Activated CD8-positive, alpha-beta T cell treated with anti-CD3 and anti-CD28 coated beads for 36 hours (primary cell): Measurements from ENCODE around the gene MIS18A. TPM values are rescaled to one million over a fixed set of nuclear protein-coding genes. Genes with fewer than 3 reads are reported as not detected.

Experiments
- ATAC-seq: fragments of 200-7000 bp; cut with Tn5 transposase; one replicate; pipeline ENCODE4 v1.10.0; 2021; ENCODE audit warnings: mild to moderate bottlenecking, moderate library complexity
- CTCF ChIA-PET: fragments of 350-600 bp; sonication (Branson Sonifier 250); formaldehyde crosslinking; loops from one replicate; lab custom pipeline; 2021; ENCODE audit warnings: antibody characterized with exemption; lab: Charles Lee
- POLR2A ChIA-PET: fragments of 350-600 bp; sonication (Branson Sonifier 250); formaldehyde crosslinking; loops from one replicate; lab custom pipeline; 2021; ENCODE audit warnings: antibody characterized with exemption; lab: Charles Lee
- DNase-seq: peaks from one replicate; pipeline ENCODE4 v3.0.0-alpha.2; 2020
- H3K27ac Mint-ChIP-seq: one replicate; pipeline ENCODE4 v1.8.0; 2021; ENCODE audit warnings: mild to moderate bottlenecking, mixed read lengths
- H3K27me3 Mint-ChIP-seq: one replicate; pipeline ENCODE4 v1.8.0; 2021; ENCODE audit warnings: mixed read lengths
- H3K36me3 Mint-ChIP-seq: one replicate; pipeline ENCODE4 v1.8.0; 2021; ENCODE audit warnings: low read depth, mixed read lengths
- H3K4me1 Mint-ChIP-seq: one replicate; pipeline ENCODE4 v1.8.0; 2021; ENCODE audit warnings: low read depth, mixed read lengths
- H3K4me3 Mint-ChIP-seq: one replicate; pipeline ENCODE4 v1.8.0; 2021; ENCODE audit warnings: mild to moderate bottlenecking, moderate library complexity, mixed read lengths
- H3K9me3 Mint-ChIP-seq: one replicate; pipeline ENCODE4 v1.8.0; 2021; ENCODE audit warnings: mixed read lengths
- intact Hi-C: fragments of 100-400 bp; cut with micrococcal nuclease; formaldehyde crosslinking; loops from one replicate; pipeline ENCODE4 v1.10.0; 2022
- total RNA-seq, 2 experiments: library from RNA; stranded (reverse); gene quantifications; one replicate each; pipeline ENCODE4 v1.2.3, GENCODE V29; 2021
- TF ChIP-seq, protein P1 (sequence below): fragments of 200-600 bp; IDR thresholded peaks from one replicate; pipeline ENCODE4 v1.8.0; 2022; ENCODE audit warnings: antibody characterized with exemption, mild to moderate bottlenecking

The MIS18A gene
- total RNA-seq, 2 experiments from 2014 or later, result 34.6 to 35.1 TPM

DNA sequence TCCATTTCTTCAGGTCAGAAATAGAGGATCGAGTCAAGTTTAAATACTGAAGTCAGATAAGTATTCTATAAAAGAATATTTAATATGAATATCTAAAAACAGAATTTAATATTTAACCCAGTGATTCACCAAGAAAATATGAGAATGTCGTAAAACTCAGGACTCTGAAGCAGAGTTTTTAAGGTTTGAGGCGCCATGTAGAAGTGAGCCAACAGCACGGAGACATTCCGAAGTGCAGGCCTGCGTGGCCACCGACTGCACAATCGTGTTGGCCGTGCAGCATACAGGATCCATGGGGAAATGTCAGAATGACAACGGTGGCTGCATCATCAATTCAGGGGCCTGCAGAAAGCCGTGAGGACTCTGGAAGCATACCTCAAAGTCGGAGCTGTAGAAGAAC is 43.3 kb upstream of the MIS18A start:
- ChIA-PET POLR2A (interaction anchor here (0.8 to 1.2 kb wide), 2 partner anchors 11 to 70 kb away, joined by 3 read pairs; partner anchors contain the start of gene URB1), CTCF (no interaction called here)
- TF ChIP-seq, protein P1, sequence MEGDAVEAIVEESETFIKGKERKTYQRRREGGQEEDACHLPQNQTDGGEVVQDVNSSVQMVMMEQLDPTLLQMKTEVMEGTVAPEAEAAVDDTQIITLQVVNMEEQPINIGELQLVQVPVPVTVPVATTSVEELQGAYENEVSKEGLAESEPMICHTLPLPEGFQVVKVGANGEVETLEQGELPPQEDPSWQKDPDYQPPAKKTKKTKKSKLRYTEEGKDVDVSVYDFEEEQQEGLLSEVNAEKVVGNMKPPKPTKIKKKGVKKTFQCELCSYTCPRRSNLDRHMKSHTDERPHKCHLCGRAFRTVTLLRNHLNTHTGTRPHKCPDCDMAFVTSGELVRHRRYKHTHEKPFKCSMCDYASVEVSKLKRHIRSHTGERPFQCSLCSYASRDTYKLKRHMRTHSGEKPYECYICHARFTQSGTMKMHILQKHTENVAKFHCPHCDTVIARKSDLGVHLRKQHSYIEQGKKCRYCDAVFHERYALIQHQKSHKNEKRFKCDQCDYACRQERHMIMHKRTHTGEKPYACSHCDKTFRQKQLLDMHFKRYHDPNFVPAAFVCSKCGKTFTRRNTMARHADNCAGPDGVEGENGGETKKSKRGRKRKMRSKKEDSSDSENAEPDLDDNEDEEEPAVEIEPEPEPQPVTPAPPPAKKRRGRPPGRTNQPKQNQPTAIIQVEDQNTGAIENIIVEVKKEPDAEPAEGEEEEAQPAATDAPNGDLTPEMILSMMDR, result no peak
- H3K36me3 Mint-ChIP-seq, result peaks cover 71% of the 10 kb centered on the region
- H3K9me3 Mint-ChIP-seq, result no peaks in the 10 kb centered on the region
- H3K4me3 Mint-ChIP-seq, result no peak overlapping the region
- no peaks in the 10 kb centered on the region for H3K27me3 Mint-ChIP-seq
- ATAC-seq (no peak), DNase-seq (no peak)
- H3K27ac Mint-ChIP-seq, result no peak overlapping the region
- H3K4me1 Mint-ChIP-seq, result no peaks in the 10 kb centered on the region
- intact Hi-C loops, result no loop called here

DNA sequence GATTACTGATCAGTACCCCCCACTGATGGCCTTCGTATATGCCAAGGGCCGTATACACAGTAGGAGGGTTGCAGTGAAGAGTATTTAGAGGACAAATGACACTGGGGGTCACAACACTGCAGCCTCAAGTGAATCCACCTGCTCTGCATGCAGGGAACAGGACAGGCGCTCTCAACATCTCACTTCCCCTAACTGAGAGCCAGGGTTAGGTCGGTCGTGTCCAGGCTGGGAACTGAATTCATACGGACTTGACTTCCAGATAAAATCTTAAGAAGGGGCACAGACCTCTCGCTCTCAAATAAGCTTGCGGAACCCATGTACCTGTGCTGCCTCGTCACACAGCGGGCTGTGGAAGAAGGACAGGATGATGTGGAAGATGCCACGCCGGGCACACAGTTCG is 42.6 kb upstream of the MIS18A start:
- ATAC-seq (no peak), DNase-seq (no peak)
- no peaks in the 10 kb centered on the region for H3K27me3 Mint-ChIP-seq
- no peaks in the 10 kb centered on the region for H3K4me1 Mint-ChIP-seq
- intact Hi-C loops, result no loop called here
- no peak overlapping the region for H3K4me3 Mint-ChIP-seq
- ChIA-PET CTCF (no interaction called here), POLR2A (no interaction called here)
- no peaks in the 10 kb centered on the region for H3K9me3 Mint-ChIP-seq
- no peak overlapping the region for H3K27ac Mint-ChIP-seq
- H3K36me3 Mint-ChIP-seq, result peaks cover 65% of the 10 kb centered on the region
- TF ChIP-seq, protein P1, result no peak

DNA sequence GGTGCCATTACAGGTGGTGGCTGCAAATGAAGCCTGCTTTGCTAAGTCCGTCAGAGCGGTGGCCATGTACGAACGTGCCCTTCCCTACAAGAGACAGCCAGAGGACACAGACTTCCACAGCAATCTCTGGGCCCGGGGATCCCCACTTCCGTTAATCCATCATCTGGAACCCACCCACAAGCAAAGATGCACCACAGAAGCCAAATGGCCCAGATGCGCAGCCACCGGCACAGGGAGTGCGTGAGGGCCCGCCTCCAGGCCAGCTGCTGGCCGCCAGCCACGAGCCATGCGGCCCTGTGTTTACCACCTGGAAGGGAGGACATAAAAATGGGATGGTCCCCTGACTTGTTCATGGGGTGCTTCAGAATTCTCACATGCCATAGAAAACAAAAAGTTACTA is 41.9 kb upstream of the MIS18A start:
- no peak overlapping the region for H3K27ac Mint-ChIP-seq
- no peak overlapping the region for H3K4me3 Mint-ChIP-seq
- DNase-seq (no peak), ATAC-seq (no peak)
- ChIA-PET POLR2A (no interaction called here), CTCF (no interaction called here)
- no peaks in the 10 kb centered on the region for H3K4me1 Mint-ChIP-seq
- no peaks in the 10 kb centered on the region for H3K9me3 Mint-ChIP-seq
- peaks cover 65% of the 10 kb centered on the region for H3K36me3 Mint-ChIP-seq
- intact Hi-C loops, result no loop called here
- TF ChIP-seq, protein P1, result no peak
- no peaks in the 10 kb centered on the region for H3K27me3 Mint-ChIP-seq

DNA sequence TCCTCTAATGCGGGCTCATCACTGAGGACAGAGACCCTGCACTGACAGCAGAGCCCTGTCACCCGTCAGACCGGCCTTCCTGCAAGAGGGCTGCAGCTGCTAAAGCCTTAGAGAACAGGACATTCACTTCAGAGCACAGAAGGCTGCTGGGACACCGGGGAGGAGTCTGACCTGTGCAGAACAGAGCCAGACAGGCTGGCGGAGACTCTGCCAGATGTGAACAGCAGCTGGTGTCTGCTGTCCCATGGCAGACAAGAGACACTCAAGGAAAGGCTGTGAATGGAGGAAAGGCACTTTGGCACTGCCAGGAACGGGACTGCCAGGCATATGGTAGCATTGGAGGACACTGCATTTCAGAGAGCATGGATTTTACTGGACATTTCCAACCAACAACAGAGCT is 41.2 kb upstream of the MIS18A start:
- H3K4me1 Mint-ChIP-seq, result no peaks in the 10 kb centered on the region
- intact Hi-C loops, result no loop called here
- ATAC-seq, result no peak

DNA sequence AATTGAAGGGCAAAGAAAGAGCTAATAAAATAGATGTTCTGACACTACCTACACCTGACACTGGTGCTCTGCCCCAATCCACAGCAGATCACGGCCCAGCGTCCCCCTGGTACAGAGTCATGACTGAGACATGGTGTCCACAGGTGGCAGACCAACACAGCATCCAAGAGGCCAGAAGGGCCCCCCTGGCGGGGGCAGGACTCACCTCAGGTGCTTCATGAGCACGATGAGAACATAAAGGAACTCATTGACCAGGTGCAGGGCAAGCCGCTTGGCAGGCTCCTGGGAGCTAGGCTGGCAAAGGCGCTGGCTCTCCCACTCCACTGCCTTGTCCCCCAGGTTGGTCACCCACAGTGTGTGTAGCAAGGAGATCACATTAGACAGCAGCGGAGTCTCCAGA is 40.2 kb upstream of the MIS18A start:
- no peaks in the 10 kb centered on the region for H3K27me3 Mint-ChIP-seq
- no peaks in the 10 kb centered on the region for H3K9me3 Mint-ChIP-seq
- H3K4me1 Mint-ChIP-seq, result no peaks in the 10 kb centered on the region
- ChIA-PET POLR2A (no interaction called here), CTCF (interaction anchor here (0.6 kb wide), 1 partner anchor 110 kb away, joined by 5 read pairs; no protein-coding TSS in a partner anchor)
- TF ChIP-seq, protein P1, result no peak
- H3K36me3 Mint-ChIP-seq, result peaks cover 51% of the 10 kb centered on the region
- no peak overlapping the region for H3K27ac Mint-ChIP-seq
- intact Hi-C loops, result no loop called here
- ATAC-seq, result no peak
- DNase-seq, result no peak
- no peak overlapping the region for H3K4me3 Mint-ChIP-seq

More for the DNA sequence above, 41.2 kb upstream of the MIS18A start:
- DNase-seq, result no peak
- POLR2A ChIA-PET, result no interaction called here
- H3K4me3 Mint-ChIP-seq, result no peak overlapping the region
- TF ChIP-seq, protein P1, result no peak
- H3K36me3 Mint-ChIP-seq, result peaks cover 60% of the 10 kb centered on the region
- H3K27me3 Mint-ChIP-seq, result no peaks in the 10 kb centered on the region
- H3K9me3 Mint-ChIP-seq, result no peaks in the 10 kb centered on the region
- CTCF ChIA-PET, result no interaction called here
- no peak overlapping the region for H3K27ac Mint-ChIP-seq
